GM12878 (cell line): Measurements from ENCODE around the gene FLNC. TPM values are rescaled to one million over a fixed set of nuclear protein-coding genes. Genes with fewer than 3 reads are reported as not detected.

Source experiments
- ATAC-seq: fragments of 200-7000 bp; cut with Tn5 transposase; 3 replicates; pipeline ENCODE4 v1.9.1; 2020; ENCODE audit warnings: mild to moderate bottlenecking, moderate library complexity
- BruUV-seq: library from RNA; stranded (reverse); fragments of 400-500 nt; replicated peaks from 2 replicates; lab custom pipeline; 2021; lab: Mats Ljungman, UMichigan
- CTCF ChIA-PET: fragments of 300-600 bp; sonication (Branson Sonifier 250); formaldehyde crosslinking; extraction: SDS; loops from one replicate; lab custom pipeline; 2021; ENCODE audit warnings: inconsistent platforms; lab: Yijun Ruan, JAX
- POLR2A ChIA-PET: fragments of 350-600 bp; formaldehyde crosslinking; extraction: SDS; loops from one replicate; lab custom pipeline; 2021; ENCODE audit warnings: inconsistent platforms; lab: Charles Lee
- RAD21 ChIA-PET: fragments of 300-600 bp; sonication (Branson Sonifier 250); formaldehyde crosslinking; loops from one replicate; lab custom pipeline; 2023; ENCODE audit warnings: antibody characterized with exemption; ENCODE audit not compliant: unreplicated experiment; lab: Charles Lee
- SMC1A ChIA-PET: fragments of 300-600 bp; sonication (Branson Sonifier 250); formaldehyde crosslinking; loops from one replicate; lab custom pipeline; 2023; ENCODE audit not compliant: unreplicated experiment, uncharacterized antibody; lab: Charles Lee
- DNase-seq: peaks from one replicate; pipeline ENCODE4 v3.0.0-alpha.2; 2011; ENCODE audit warnings: low read depth, low spot score
- FAIRE-seq: peaks from 3 replicates; lab custom pipeline; 2011; peaks lifted over from hg19 to GRCh38; lab: Jason Lieb, UNC
- H2AFZ ChIP-seq: 2 replicates; pipeline ENCODE4 v1.6.0; 2011; ENCODE audit warnings: low read depth, low read length, control low read depth; ENCODE audit not compliant: control insufficient read depth
- H3K27ac ChIP-seq: 2 replicates; pipeline ENCODE4 v1.5.1; 2011; ENCODE audit warnings: control low read depth; ENCODE audit not compliant: control insufficient read depth, insufficient read depth
- H3K27me3 ChIP-seq, 2 experiments: replicated peaks in 1 of 2; 2 replicates each; pipeline versions ENCODE4 v1.6.0 to v1.6.1; 2011; ENCODE audit warnings: low read length in 1 of 2; ENCODE audit not compliant: control insufficient read depth in 2 of 2, insufficient read depth in 2 of 2
- H3K36me3 ChIP-seq, 2 experiments: 2 replicates each; pipeline ENCODE4 v1.5.1; 2011; ENCODE audit warnings: low read length in 1 of 2; ENCODE audit not compliant: control insufficient read depth in 2 of 2, insufficient read depth in 2 of 2
- H3K4me1 ChIP-seq: 2 replicates; pipeline ENCODE4 v1.6.1; 2011; ENCODE audit warnings: mild to moderate bottlenecking, low read length, moderate library complexity, mixed read lengths; ENCODE audit not compliant: control insufficient read depth, insufficient read depth
- H3K4me2 ChIP-seq: 2 replicates; pipeline ENCODE4 v1.6.0; 2011; ENCODE audit warnings: control low read depth; ENCODE audit not compliant: control insufficient read depth, insufficient read depth
- H3K4me3 ChIP-seq: fragments of 200-600 bp; sonication (generic); 2 replicates; pipeline ENCODE4 v1.5.1; 2016
- H3K79me2 ChIP-seq: 2 replicates; pipeline ENCODE4 v1.6.0; 2011; ENCODE audit warnings: low read length; ENCODE audit not compliant: control insufficient read depth, insufficient read depth
- H3K9ac ChIP-seq: 2 replicates; pipeline ENCODE4 v1.8.0; 2011; ENCODE audit warnings: low read length, control low read depth, mixed read lengths; ENCODE audit not compliant: control insufficient read depth, insufficient read depth
- H3K9me3 ChIP-seq: replicated peaks from 3 replicates; pipeline ENCODE4 v1.5.1; 2011; ENCODE audit warnings: mild to moderate bottlenecking, low read length; ENCODE audit not compliant: control insufficient read depth, insufficient read depth
- H4K20me1 ChIP-seq: 2 replicates; pipeline ENCODE4 v1.6.0; 2011; ENCODE audit not compliant: control insufficient read depth, insufficient read depth
- BMI1 ChIP-seq: fragments of 450-650 bp; IDR thresholded peaks from 2 replicates; pipeline ENCODE4 v1.6.1; 2016; ENCODE audit warnings: mild to moderate bottlenecking, moderate library complexity, borderline replicate concordance
- CHD2 ChIP-seq: IDR thresholded peaks from 2 replicates; pipeline ENCODE4 v1.6.1; 2011; ENCODE audit warnings: low read depth, low read length, improper control_type of control experiment, borderline replicate concordance
- E4F1 ChIP-seq: fragments of 450-650 bp; IDR thresholded peaks from 2 replicates; pipeline ENCODE4 v1.6.1; 2018; ENCODE audit warnings: borderline replicate concordance, mild to moderate bottlenecking; ENCODE audit not compliant: partially characterized antibody
- GATAD2B ChIP-seq: fragments of 450-650 bp; conservative IDR thresholded peaks from 2 replicates; pipeline ENCODE4 v1.6.1; 2017; ENCODE audit warnings: low read depth, mild to moderate bottlenecking, moderate library complexity
- IKZF1 ChIP-seq: fragments of 450-650 bp; conservative IDR thresholded peaks from 2 replicates; pipeline ENCODE4 v1.6.1; 2017; ENCODE audit warnings: antibody characterized with exemption, mild to moderate bottlenecking
- NBN ChIP-seq: fragments of 450-650 bp; IDR thresholded peaks from 2 replicates; pipeline ENCODE4 v1.6.1; 2016
- PKNOX1 ChIP-seq: fragments of 450-650 bp; IDR thresholded peaks from 2 replicates; pipeline ENCODE4 v1.6.1; 2016; ENCODE audit warnings: mild to moderate bottlenecking
- RAD21 ChIP-seq: IDR thresholded peaks from 2 replicates; pipeline ENCODE4 v1.6.1; 2011; ENCODE audit warnings: mild to moderate bottlenecking, low read depth, low read length, moderate library complexity; ENCODE audit not compliant: insufficient read depth
- SMAD1 ChIP-seq: fragments of 450-650 bp; IDR thresholded peaks from 2 replicates; pipeline ENCODE4 v1.6.1; 2018; ENCODE audit warnings: mild to moderate bottlenecking, low read depth; ENCODE audit not compliant: partially characterized antibody
- WGBS: methylation state at CpG from one replicate; pipeline ENCODE4 v1.1.6; 2016; ENCODE audit warnings: low lambda C conversion rate; ENCODE audit not compliant: insufficient replicate concordance, insufficient coverage; ENCODE audit errors: missing lambda C conversion rate; 5-methylcytosine and 5-hydroxymethylcytosine counted together
- in situ Hi-C: fragments of 300-500 bp; cut with MboI; formaldehyde crosslinking; loops from 9 replicates; pipeline ENCODE4 v1.14.3; 2018; ENCODE audit warnings: mixed read lengths
- intact Hi-C: fragments of 100-400 bp; cut with micrococcal nuclease; formaldehyde crosslinking; loops from one replicate; pipeline ENCODE4 v1.14.2; 2022; ENCODE audit not compliant: unreplicated experiment
- polyA plus RNA-seq, 11 experiments: library from polyadenylated mRNA; depleted of rRNA in 4 of 11; unstranded in 6 of 11; stranded (reverse) in 5 of 11; fragments of >200 nt; fragmentation: Nextera tagmentation in 4 of 11; fragmentation: Illumina TruSeq in 1 of 11; extraction: Ambion mirVana in 4 of 11; extraction: Trizol in 1 of 11; gene quantifications; 1 replicate in 1 of 11; 2 replicates in 10 of 11; pipeline versions ENCODE4 v1.2.1 to v1.2.3, GENCODE V29; 2011 to 2016; ENCODE audit warnings: inconsistent platforms in 2 of 11, missing spikeins in 2 of 11, low read depth in 1 of 11
- total RNA-seq, 4 experiments: library from RNA; depleted of rRNA in 3 of 4; stranded (reverse); fragments of >200 nt in 3 of 4; fragmentation: Illumina TruSeq in 1 of 4; extraction: Trizol in 1 of 4; gene quantifications; 2 replicates each; pipeline versions ENCODE4 v1.2.1 to v1.2.3, GENCODE V29; 2013 to 2021
- TF ChIP-seq, protein P1 (sequence below): fragments of 450-650 bp; conservative IDR thresholded peaks from 2 replicates; pipeline ENCODE4 v1.6.1; 2017; ENCODE audit warnings: mild to moderate bottlenecking, moderate library complexity
- TF ChIP-seq, protein P2 (sequence below): fragments of 450-650 bp; IDR thresholded peaks from 2 replicates; pipeline ENCODE4 v1.6.1; 2017; ENCODE audit warnings: mild to moderate bottlenecking, moderate library complexity
- TF ChIP-seq, protein P3 (sequence below): fragments of 450-650 bp; IDR thresholded peaks from 2 replicates; pipeline ENCODE4 v1.6.1; 2017; ENCODE audit warnings: borderline replicate concordance

FLNC gene
- total and polyA plus RNA-seq, 10 of the 15 experiments (the other 5 are each of a cell fraction or from before 2014, with no cell fraction given) = 0.01 to 0.21 (median 0.06) TPM; not detected in 3

DNA sequence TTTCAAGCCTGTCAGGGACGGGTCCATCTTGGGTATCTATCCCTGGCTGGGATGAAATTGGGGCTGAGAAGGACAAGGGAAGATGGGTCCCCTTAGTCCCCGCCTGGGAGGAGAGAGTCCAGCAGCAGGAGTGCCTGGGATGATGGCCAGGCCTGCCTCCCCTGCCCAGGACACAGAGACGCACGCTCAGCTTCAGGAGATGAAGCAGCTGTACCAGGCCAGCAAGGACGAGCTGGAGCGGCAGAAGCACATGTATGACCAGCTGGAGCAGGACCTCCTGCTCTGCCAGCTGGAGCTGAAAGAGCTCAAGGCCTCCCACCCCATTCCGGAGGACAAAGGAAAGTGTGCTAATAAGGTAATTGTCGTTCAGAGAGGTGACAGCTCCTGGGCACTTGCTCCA lies 23.0 kb upstream of the FLNC start (continued):
- no peak for TF ChIP-seq BMI1
- no peak for TF ChIP-seq RAD21
- TF ChIP-seq PKNOX1 = no peak
- no peak for TF ChIP-seq SMAD1
- TF ChIP-seq E4F1 = no peak
- TF ChIP-seq, protein P1, sequence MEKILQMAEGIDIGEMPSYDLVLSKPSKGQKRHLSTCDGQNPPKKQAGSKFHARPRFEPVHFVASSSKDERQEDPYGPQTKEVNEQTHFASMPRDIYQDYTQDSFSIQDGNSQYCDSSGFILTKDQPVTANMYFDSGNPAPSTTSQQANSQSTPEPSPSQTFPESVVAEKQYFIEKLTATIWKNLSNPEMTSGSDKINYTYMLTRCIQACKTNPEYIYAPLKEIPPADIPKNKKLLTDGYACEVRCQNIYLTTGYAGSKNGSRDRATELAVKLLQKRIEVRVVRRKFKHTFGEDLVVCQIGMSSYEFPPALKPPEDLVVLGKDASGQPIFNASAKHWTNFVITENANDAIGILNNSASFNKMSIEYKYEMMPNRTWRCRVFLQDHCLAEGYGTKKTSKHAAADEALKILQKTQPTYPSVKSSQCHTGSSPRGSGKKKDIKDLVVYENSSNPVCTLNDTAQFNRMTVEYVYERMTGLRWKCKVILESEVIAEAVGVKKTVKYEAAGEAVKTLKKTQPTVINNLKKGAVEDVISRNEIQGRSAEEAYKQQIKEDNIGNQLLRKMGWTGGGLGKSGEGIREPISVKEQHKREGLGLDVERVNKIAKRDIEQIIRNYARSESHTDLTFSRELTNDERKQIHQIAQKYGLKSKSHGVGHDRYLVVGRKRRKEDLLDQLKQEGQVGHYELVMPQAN = no peak
- TF ChIP-seq, all 136 proteins: peak for 0

GRCh38 chr7:128809363-128809762 lies 20.8 kb upstream of the FLNC start:
- H3K27me3 ChIP-seq = peaks cover 0 to 2% of the 10 kb centered on the region in 2 experiments; a peak in 1 of 4 replicates
- no peaks in the 10 kb centered on the region for H3K4me1 ChIP-seq
- H2AFZ ChIP-seq = no peak overlapping the region
- POLR2A ChIA-PET = no interaction called here
- H3K4me2 ChIP-seq = no peak overlapping the region
- H3K36me3 ChIP-seq = no peaks in the 10 kb centered on the region
- SMC1A ChIA-PET = interaction anchor here (1.3 kb wide), 1 partner anchor 9 kb away, joined by 3 read pairs; no protein-coding TSS in a partner anchor
- no peak for DNase-seq
- H3K9me3 ChIP-seq = no peaks in the 10 kb centered on the region
- ATAC-seq = no peak
- 47% methylated on average over 3 of the region's 3 CpGs for WGBS
- intact Hi-C loops = no loop called here
- in situ Hi-C loops = no loop called here
- RAD21 ChIA-PET = interaction anchor here (1.3 kb wide), 1 partner anchor 74 kb away, joined by 4 read pairs; no protein-coding TSS in a partner anchor
- no peak overlapping the region for H3K27ac ChIP-seq
- CTCF ChIA-PET = no interaction called here
- no peak overlapping the region for H3K4me3 ChIP-seq
- H3K9ac ChIP-seq = no peak overlapping the region
- H4K20me1 ChIP-seq = no peaks in the 10 kb centered on the region
- BruUV-seq = no TSS peak
- H3K79me2 ChIP-seq = no peaks in the 10 kb centered on the region
- FAIRE-seq = no peak
- TF ChIP-seq NBN (no peak), CHD2 (no peak), GATAD2B (no peak), IKZF1 (no peak)
- TF ChIP-seq, protein P2, sequence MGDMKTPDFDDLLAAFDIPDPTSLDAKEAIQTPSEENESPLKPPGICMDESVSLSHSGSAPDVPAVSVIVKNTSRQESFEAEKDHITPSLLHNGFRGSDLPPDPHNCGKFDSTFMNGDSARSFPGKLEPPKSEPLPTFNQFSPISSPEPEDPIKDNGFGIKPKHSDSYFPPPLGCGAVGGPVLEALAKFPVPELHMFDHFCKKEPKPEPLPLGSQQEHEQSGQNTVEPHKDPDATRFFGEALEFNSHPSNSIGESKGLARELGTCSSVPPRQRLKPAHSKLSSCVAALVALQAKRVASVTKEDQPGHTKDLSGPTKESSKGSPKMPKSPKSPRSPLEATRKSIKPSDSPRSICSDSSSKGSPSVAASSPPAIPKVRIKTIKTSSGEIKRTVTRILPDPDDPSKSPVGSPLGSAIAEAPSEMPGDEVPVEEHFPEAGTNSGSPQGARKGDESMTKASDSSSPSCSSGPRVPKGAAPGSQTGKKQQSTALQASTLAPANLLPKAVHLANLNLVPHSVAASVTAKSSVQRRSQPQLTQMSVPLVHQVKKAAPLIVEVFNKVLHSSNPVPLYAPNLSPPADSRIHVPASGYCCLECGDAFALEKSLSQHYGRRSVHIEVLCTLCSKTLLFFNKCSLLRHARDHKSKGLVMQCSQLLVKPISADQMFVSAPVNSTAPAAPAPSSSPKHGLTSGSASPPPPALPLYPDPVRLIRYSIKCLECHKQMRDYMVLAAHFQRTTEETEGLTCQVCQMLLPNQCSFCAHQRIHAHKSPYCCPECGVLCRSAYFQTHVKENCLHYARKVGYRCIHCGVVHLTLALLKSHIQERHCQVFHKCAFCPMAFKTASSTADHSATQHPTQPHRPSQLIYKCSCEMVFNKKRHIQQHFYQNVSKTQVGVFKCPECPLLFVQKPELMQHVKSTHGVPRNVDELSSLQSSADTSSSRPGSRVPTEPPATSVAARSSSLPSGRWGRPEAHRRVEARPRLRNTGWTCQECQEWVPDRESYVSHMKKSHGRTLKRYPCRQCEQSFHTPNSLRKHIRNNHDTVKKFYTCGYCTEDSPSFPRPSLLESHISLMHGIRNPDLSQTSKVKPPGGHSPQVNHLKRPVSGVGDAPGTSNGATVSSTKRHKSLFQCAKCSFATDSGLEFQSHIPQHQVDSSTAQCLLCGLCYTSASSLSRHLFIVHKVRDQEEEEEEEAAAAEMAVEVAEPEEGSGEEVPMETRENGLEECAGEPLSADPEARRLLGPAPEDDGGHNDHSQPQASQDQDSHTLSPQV = no peak
- TF ChIP-seq, protein P3, sequence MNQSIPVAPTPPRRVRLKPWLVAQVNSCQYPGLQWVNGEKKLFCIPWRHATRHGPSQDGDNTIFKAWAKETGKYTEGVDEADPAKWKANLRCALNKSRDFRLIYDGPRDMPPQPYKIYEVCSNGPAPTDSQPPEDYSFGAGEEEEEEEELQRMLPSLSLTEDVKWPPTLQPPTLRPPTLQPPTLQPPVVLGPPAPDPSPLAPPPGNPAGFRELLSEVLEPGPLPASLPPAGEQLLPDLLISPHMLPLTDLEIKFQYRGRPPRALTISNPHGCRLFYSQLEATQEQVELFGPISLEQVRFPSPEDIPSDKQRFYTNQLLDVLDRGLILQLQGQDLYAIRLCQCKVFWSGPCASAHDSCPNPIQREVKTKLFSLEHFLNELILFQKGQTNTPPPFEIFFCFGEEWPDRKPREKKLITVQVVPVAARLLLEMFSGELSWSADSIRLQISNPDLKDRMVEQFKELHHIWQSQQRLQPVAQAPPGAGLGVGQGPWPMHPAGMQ = no peak
